Colon (tissue), 2 donors: ENCODE results near the gene LRSAM1.

ENCODE experiments used
- FAIRE-seq: peaks from 2 replicates; lab custom pipeline; 2012; peaks lifted over from hg19 to GRCh38; lab: Jason Lieb, UNC
- donor health status: control.
- donor health status: control.

The LRSAM1 gene

GRCh38 chr9:127518091-127518856 lies 67.0 kb downstream of the LRSAM1 start:
- no peak for FAIRE-seq

GRCh38 chr9:127519301-127520166 lies 68.2 kb downstream of the LRSAM1 start:
- no peak for FAIRE-seq

GRCh38 chr9:127520941-127521918 lies 69.9 kb downstream of the LRSAM1 start:
- no peak for FAIRE-seq

DNA sequence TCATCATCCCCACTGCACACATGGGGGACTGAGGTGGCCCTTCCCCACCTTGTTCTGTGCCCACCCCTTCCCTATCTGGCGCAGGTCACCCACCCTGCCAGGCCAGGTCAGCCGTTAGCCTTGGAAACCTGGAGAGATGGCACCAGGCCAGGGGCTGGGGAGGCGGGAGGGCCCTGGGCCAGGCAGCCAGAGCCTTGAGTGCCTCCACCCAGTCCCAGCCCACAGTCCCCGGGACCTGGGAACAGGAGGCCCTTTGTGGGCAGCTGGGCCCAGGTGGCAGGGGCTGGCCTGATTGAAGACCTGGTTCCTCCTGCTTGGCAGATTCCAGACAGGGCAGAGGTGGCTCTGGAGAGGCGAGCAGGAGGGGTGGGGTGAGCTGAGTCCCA lies 70.6 kb downstream of the LRSAM1 start:
- no peak for FAIRE-seq

GRCh38 chr9:127522727-127523126 lies 71.4 kb downstream of the LRSAM1 start:
- no peak for FAIRE-seq

DNA sequence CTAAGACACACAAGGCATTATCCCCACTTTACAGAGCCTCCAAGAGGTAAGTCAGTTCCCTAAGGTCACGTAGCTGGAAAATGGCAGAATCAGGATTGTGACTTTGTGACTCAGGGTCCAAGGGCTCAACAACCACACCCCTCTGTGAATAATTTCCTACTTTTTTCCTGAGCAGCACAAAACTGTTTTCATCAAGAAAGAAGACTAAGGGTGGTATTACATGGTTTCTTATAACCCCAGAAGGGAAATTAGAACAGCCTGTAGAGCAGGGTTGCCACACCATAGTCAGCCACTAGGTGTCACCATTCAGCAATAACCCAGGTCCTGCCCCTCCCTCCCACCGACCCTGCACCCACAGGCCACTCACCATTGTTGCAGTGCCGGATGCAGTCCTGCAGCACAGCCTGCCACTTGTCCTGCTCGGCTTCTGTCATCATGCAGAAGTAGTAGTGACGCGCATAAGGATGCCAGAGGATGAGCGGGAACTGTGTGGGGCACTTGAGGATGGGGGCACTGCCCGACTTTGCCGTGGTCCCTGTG lies 72.1 kb downstream of the LRSAM1 start:
- no peak for FAIRE-seq

DNA sequence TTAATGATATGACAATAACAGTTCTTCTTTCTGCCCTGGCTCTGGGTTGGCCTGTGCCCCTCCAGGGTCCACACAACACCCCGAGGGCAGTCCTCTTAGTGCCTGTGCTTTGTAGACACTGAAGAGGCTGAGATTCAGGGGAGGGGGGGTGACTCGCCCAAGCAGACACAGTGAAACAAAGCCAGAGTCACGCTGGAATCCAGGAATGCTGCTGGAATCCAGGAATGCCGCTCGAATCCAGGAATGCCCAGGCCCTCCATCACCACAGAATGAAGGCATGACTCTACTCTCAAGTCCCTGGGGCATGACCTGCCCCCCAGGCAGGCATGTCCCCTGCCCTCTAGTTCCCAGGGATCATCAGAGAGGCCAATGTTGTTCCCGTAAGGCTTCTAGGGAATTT lies 73.1 kb downstream of the LRSAM1 start:
- FAIRE-seq, result no peak

DNA sequence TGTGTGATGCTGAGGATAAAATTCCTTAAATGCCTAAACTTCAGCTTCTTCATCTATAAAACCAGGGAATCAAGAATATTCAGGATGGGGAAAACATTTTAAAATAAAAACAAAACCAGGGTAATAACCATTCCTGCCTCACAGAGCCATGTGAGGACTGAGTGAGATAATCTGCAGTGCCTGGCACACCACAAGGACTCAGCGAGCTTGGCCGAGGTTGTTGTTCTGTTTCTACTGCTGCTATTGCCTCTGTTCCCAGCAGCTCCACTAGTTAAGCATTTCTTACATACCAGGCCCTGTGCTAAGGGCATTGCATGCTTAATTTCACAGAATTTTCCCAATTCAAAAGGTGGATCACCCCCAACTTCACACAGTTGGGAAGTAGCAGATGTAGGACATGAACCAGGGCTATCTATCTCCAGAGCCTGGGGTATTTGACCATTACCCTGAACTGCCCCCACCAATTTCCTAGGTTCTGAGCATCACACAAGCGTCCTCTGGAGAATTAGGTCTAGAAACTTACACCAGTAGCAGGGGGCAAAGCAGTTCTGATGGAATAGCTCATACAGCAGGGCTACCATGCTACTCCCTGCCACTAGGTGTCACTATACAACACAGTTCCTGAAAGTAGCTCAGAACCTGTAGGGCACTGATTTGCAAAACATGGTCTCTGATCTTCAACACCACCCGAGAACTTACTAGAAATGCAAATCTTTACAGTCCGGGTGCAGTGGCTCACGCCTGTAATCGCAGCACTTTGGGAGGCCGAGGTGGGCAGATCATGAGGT lies 74.3 kb downstream of the LRSAM1 start:
- no peak for FAIRE-seq

GRCh38 chr9:127526655-127527559 lies 75.6 kb downstream of the LRSAM1 start:
- FAIRE-seq, result no peak

DNA sequence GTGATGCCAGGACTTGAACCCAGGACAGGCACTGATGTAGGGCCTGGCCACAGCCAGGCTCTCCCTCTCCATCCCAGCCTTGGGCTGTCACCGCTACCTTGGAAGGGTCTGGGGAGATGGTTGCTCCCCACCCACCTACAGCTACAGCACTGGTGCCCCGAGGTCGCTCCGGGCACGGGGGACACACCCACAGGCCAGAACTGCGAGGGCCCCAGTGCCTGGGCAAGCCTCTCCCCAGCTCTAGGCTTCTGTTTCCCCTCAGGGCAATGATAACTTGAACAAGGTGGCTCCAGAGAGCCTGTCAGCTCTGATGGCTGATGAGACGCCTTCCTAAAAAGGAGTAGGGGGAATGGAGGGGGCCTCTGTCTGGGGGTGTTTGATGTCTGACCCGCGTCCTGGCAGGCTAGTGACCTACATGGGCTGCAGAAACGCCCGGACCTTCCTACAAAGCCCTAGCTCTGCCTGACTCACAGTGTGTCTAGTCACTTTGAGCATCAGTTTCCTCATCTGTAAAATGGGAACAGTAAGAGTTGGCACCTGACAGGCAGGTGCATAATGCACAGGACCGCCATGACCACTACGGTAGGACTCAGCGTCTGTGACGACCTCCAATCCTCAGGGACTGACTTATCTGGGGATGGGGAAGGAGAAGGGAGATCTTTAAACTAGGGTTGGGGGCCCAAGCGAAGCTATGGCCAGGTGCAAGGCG lies 76.4 kb downstream of the LRSAM1 start:
- no peak for FAIRE-seq

GRCh38 chr9:127528422-127529251 lies 77.3 kb downstream of the LRSAM1 start:
- no peak for FAIRE-seq

- no peak for FAIRE-seq
Measured at GRCh38 chr9:127529671-127530070, 78.4 kb downstream of the LRSAM1 start.

DNA sequence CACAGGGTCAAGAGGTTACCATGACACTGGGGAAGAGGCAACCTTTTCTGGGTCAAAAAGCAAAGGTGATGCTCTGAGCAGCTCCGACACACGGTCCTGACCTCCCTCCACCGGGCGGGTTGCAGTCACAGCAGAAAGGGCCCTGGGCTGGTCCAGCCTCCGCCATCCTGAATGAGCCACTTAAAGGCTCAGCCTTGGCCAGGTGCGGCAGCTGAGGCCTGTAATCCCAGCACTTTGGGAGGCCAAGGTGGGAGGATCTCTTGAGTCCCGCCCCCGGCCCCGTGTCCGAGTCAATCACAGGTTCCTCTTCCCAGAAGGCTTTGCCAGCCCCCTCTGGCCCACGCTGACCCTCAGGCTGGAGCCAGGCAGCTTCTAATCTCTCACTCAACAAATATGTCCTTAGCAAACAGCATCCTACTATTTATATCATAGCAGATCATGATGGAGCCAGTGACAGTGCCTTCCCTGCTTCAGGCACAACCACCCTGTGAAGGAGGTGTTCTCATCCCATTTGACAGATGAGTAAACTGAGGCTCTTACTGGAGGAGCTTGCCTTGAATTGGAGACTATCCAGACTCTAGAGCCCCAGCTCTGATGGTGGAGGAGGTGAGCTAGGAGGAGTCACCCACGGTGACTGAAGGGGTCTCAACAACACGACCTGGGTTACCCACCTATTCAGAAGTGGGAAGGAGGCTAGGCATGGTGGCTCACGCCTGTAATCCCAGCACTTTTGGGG lies 79.1 kb downstream of the LRSAM1 start:
- no peak for FAIRE-seq

DNA sequence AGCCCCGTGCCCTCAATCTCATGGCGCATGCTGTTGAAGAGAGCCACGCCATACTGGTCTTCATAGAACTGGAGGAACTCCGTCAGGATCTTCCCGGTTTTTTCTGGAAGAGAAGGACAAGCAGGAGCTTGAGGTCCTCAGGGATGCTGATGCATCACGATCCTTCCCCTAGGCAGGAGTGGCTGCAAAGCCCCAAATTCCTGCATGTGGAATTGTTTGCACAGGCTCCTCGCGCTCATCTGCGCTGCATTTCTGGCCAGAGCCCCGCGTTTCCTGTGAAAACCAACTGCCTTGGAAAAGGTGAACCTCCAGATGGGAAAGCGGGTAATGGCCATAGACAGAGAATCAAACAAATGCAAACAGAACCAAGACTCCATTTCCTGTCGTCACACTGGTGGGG lies 80.4 kb downstream of the LRSAM1 start:
- no peak for FAIRE-seq

- FAIRE-seq, result no peak
Measured at GRCh38 chr9:127534250-127534906, 83.1 kb downstream of the LRSAM1 start.

GRCh38 chr9:127534931-127535330 lies 83.6 kb downstream of the LRSAM1 start:
- no peak for FAIRE-seq

GRCh38 chr9:127535396-127535795 lies 84.1 kb downstream of the LRSAM1 start:
- FAIRE-seq, result no peak
